ENCODE results near the gene WASHC1.
"Not testable (repeated sequence)": the region's sequence is repeated elsewhere in the genome, so short reads cannot be mapped to it uniquely, and the experiment has no call there.

WASHC1 gene

GRCh38 chr9:11206-11605, 18.1 kb downstream of the WASHC1 start:
- not testable (repeated sequence) for DNase-seq

GRCh38 chr9:10653-11053, 18.6 kb downstream of the WASHC1 start:
- not testable (repeated sequence) for DNase-seq

DNA sequence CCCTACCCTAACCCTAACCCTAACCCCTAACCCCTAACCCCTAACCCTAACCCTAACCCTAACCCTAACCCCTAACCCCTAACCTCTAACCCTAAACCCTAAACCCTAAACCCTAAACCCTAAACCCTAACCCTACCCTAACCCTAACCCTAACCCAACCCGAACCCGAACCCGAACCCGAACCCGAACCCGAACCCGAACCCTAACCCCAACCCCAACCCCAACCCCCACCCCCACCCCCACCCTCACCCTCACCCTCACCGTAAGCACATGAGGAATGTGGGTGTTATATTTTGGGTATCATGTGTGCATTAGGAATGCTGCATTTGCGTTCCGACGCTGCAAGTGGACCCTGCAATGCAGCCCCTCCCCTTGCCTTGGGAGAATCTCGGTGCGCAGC, 19.0 kb downstream of the WASHC1 start:
- not testable (repeated sequence) for DNase-seq
